Fibroblast of the conjunctiva (primary cell): ENCODE data around the gene BAIAP2L2.
"Not testable (repeated sequence)": the region's sequence is repeated elsewhere in the genome, so short reads cannot be mapped to it uniquely, and the experiment has no call there.

Source experiments
- DNase-seq: peaks from one replicate; pipeline ENCODE4 v3.0.0-alpha.2; 2010; ENCODE audit warnings: low read depth

BAIAP2L2 gene

DNA sequence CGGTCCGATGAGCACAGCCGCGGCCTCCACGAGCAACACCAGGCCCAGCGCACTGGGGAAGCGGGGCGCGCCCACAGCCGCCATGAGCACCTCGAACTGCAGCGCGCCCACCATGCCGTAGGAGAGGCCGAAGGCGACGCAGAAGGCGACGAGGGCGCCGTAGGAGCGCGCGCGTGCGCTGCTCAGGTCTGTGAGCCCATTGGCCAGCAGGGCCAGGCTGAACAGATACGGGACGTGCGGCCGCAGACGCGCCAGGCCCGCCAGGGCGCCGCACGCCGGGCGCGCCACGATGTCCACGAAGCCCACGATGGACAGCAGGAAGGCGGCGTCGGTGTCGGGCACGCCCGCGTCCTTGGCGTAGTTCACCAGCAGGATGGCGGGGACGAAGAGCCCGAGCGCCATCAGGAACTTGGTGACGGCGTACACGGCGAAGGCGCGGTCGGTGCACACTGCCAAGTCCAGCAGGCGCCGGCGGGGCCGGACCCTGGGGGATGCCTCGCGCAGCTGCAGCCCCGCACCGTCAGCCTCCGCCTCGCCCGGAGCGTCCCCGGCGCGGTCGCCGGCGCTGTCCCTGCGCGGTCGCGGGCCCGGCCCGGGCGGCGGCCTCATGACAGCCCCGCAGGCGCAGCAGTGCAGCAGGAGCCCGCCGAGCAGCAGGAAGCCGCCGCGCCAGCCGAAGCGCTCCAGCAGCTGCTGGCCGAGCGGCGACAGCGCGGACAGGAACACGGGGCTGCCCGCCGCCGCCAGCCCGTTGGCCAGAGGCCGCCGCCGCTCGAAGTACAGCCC is 29.4 kb downstream of the BAIAP2L2 start:
- no peak for DNase-seq

- DNase-seq = no peak
Measured at GRCh38 chr22:38080474-38080849, 30.0 kb downstream of the BAIAP2L2 start.

DNA sequence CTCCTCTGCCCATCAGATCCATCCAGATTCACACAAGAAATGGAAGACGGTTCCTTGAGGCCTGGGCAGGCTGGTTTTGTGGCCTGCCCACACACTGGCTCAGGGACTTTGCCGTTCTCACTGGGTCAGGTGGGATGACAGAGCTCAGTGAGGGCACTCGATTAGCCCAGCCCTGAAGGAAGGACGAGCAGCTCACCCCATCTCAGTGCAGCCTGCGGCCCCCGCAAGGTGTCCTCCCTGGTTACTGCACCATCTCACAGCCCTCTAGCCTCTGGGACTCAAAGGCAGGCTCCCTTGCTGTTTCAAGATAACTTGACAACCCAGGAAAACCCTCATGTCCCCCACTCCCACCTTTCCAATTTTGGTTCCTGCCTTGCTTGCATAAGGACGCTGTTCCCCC is 30.7 kb downstream of the BAIAP2L2 start:
- no peak for DNase-seq

GRCh38 chr22:38079208-38079607 is 31.3 kb downstream of the BAIAP2L2 start:
- DNase-seq = not testable (repeated sequence)

DNA sequence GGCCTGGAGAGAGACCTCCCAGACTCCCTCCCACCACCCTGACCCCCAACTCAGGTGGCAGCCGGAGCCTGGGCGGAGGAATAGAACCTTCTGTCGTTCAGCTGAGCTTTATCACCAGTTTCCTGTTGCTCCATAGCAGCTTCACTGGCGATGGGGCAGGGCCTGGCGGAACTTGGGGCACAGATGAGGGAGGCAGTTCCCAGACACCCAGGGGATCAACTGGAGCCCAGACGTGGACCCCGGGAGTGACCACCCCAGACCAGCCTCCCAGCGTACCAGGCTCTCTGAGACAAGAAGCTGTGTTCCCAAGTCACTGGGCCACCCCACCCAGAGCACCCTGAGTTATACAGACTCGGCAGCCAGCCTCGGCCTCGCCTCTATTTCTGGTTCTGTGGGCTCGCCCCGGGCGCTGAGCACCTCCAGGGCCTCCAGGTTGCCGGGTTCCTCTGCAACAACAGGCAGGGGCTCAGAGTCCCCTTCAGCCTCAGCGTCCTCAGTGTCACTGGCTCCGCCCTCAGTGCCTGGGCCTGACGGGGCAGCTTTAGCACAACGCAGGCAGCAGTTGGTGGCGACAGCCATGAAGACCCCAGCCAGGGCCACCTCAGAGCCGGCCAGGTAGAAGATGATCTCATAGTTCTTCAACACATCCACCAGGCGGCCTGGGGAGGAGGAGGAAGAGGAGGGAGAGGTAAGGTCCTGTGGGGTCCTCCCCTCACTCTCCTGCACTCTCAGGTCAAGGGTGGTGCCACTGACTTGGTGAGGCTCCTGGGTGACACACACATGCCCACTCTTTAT is 32.2 kb downstream of the BAIAP2L2 start:
- DNase-seq = no peak

DNA sequence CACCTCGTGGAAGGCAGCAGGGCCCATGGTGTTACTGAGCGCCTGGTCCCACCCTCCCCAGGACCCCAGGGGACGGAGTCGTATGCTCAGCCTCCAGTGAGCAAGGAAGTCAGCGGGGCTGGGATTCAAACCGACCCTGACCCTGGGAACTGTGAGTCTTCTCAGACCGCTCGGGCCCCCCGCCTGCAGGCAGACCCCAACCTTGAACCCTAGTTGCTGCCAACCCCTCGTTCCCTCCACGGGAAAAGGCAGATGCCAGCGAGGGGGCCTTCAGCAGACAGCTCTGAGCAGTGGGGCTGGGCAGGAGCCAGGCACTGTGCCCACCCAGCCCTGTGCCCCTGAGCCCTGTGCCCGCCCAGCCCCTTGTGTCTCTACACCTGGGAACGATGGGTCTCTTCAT is 32.9 kb downstream of the BAIAP2L2 start:
- no peak for DNase-seq

- DNase-seq = no peak
Measured at GRCh38 chr22:38077096-38077495, 33.4 kb downstream of the BAIAP2L2 start.

DNA sequence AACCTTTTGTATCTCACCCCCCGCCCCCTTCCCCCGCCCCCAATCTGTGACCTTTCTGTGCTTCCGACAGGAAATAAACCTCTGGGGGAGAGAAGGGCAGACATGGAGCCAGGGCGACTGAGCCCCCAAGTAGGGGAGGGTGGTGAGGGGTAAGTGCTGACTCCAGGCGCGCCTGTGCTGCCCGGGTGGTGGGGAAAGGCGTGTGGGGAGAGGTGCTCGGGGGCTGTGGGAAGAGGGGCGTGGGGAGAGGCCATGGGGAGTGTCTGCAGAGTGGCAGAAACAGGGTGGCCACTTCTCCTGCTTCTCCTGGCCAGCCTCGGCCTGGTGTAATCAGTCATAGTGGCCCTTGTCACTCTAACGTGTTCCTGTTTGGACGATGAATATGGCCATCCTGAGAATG is 34.5 kb downstream of the BAIAP2L2 start:
- DNase-seq = no peak

DNA sequence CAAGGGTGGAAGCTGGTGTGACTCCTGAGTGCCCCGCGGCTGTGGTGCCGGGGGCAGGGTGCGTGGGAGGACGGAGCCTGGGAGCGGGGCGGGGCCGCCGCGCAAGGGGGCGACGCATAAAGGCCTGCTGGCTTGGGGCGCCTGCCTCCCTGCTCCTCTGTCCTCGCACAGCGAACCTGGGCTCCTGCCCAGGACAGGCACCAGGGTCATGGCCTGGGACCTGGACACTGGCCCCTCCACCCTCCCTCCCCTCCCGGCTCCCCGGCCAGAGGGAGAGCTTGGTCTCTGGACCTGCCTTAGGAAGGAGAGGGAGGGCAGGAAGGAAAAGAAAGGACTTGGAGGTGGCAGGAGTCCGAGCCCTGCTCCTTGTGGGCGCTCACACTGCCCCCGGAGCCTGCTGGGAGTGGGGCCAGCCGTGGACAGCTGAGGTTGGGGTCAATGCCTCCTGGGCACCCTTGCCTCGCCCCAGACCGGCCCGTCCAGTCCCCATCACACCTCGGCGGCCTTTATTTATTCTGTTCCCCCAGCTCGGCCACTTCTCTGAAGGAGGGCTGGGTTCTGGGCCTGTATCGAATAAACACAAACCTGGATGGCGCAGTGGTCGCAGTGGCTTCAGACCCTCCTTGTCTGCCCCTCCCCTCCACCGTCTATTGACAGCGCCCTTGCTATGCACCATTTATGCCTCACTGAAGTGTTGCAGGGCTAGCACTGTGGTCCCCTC is 35.2 kb downstream of the BAIAP2L2 start:
- no peak for DNase-seq

GRCh38 chr22:38074181-38075104 is 36.0 kb downstream of the BAIAP2L2 start:
- peak; percentile 13 for DNase-seq

DNA sequence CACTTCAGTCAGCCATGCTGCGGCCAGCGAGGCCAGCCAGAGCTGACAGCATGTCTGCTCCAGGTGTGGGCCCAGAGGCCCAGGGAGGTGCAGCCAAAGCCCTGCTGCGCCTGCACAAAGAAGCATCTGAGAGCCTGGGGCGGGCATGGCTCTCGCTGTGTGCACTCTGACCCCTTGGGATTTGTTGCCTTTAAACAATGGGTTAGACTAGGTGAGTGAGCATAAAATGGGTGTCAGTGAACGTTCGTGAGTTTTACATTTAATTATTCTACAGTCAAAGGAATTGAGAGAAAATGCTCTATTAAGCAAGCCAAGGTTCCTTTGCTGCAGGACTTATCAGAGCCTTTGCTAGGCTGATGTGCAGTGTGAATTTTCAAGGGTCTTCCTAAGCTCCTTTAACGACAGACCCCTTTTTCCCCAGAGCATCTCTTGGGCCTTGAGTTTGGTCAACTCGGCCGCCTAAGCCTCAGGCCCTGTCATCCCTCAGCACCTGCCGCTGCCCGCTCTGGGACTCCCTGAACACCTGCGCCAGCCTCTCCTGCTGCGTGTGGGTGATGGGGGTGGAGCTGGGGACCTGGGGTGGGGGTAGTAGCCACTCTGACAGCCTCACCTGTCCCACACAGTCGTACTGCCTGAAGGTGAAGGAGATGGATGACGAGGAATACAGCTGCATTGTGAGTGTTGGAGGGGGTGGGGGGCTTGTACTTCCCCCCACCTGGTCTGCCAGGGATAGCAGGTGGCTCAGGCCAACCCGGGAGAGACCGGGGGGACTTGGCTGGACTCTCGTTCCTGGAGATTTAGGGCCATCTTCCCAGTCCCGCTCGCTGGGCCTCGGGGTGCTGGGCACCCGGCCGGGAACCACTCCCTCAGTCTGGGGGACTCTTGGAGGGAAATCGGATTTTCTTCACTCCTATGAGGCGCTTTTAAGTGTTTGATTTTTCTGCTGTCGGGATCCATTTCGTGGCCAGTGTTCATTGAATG is 37.0 kb downstream of the BAIAP2L2 start:
- no peak for DNase-seq

- no peak for DNase-seq
Measured at GRCh38 chr22:38072322-38073149, 37.9 kb downstream of the BAIAP2L2 start.

GRCh38 chr22:38071421-38072321 is 38.8 kb downstream of the BAIAP2L2 start:
- no peak for DNase-seq

- no peak for DNase-seq
Measured at GRCh38 chr22:38070250-38070921, 40.1 kb downstream of the BAIAP2L2 start.

DNA sequence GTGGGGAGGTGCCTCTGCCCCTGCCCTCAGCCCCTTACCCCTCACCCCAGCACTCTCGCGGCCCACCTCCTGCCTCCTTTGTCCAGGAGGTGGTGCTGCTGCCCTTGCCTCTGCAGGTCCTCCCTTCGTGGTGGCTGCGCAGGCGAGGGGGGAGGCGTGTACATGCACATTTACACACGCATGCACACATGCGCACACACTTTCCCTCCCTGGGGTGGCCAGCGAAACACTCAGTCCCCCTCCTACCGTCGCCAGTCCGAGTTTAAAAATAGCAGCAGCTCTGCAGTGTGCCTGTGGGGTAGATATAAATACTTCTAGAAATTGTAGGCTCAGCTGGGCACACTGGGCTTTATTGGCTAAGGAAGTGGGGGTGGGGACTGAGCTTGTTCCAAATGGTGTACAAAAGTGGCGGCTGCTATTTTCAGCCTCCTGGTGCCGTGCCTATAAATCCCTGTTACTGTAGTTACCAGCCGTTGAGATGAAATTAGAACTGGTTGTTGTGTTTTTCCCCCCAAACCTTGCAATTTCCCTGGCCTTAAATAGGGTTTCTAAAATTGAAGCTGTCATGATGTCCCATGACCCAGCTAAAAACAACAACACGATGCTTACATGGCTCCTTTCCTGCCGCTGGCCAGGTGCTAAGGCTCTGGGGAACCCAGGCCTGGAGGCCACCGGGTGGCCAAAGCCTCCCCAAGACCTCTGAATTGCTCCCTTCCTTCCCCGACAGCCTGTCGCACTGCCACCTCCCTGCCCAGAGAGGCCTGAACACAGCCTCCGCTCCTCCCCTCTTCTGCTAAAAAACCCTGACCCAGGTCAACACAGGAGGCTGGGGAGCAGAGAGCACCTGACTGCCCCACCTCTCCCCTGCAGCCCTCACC is 40.9 kb downstream of the BAIAP2L2 start:
- no peak for DNase-seq

- no peak for DNase-seq
Measured at GRCh38 chr22:38068641-38069371, 41.7 kb downstream of the BAIAP2L2 start.
